Heart right ventricle (tissue), 16 donors: Measurements from ENCODE around the gene SLC31A2. TPM values are rescaled to one million over a fixed set of nuclear protein-coding genes. Genes with fewer than 3 reads are reported as not detected.
"Not testable (repeated sequence)": the region's sequence is repeated elsewhere in the genome, so short reads cannot be mapped to it uniquely, and the experiment has no call there.

Experiments
- ATAC-seq, 8 donors: fragments of 200-7000 bp; cut with Tn5 transposase; one replicate each; pipeline ENCODE4 v1.9.1; 2020; ENCODE audit warnings: mild to moderate bottlenecking in 8 of 8, moderate library complexity in 8 of 8, moderate number of reproducible peaks in 1 of 8
- DNase-seq, 2 donors: peaks; one replicate each; pipeline ENCODE4 v3.0.0-alpha.2; 2020
- H3K27ac ChIP-seq, 10 donors: fragments of 200-600 bp; sonication (generic) in 2 of 10; one replicate each; pipeline versions ENCODE4 v1.5.0 to v1.8.0; 2020 to 2022; ENCODE audit warnings: mild to moderate bottlenecking in 3 of 10
- H3K27me3 ChIP-seq, 7 donors: fragments of 200-600 bp; one replicate each; pipeline ENCODE4 v1.8.0; 2021 to 2022; ENCODE audit warnings: mild to moderate bottlenecking in 2 of 7
- H3K36me3 ChIP-seq, 9 donors: fragments of 200-600 bp; sonication (generic) in 1 of 9; one replicate each; pipeline versions ENCODE4 v1.5.0 to v1.8.0; 2020 to 2022; ENCODE audit warnings: mild to moderate bottlenecking in 2 of 9
- H3K4me1 ChIP-seq, 9 donors: fragments of 200-600 bp; sonication (generic) in 1 of 9; one replicate each; pipeline versions ENCODE4 v1.5.0 to v1.8.0; 2020 to 2022; ENCODE audit warnings: mild to moderate bottlenecking in 4 of 9
- H3K4me3 ChIP-seq, 10 donors: fragments of 200-600 bp; sonication (generic) in 2 of 10; one replicate each; pipeline versions ENCODE4 v1.5.0 to v1.8.0; 2020 to 2022; ENCODE audit warnings: mild to moderate bottlenecking in 7 of 10, moderate library complexity in 2 of 10
- H3K9me3 ChIP-seq, 11 donors: fragments of 200-600 bp in 10 of 11; sonication (generic) in 2 of 11; one replicate each; pipeline versions ENCODE4 v1.5.0 to v1.8.0; 2013 to 2022; ENCODE audit warnings: mild to moderate bottlenecking in 2 of 11, control low read depth in 1 of 11, moderate library complexity in 1 of 11
- CTCF ChIP-seq, 9 donors: fragments of 200-600 bp; sonication (generic) in 2 of 9; IDR thresholded peaks; one replicate each; pipeline versions ENCODE4 v1.5.0 to v1.8.0; 2021 to 2022; ENCODE audit warnings: antibody characterized with exemption in 9 of 9, mild to moderate bottlenecking in 5 of 9, moderate library complexity in 1 of 9
- WGBS, 2 donors: extraction: QIAGEN DNeasy Blood & Tissue Kit; methylation state at CpG; one replicate each; pipeline ENCODE4 v1.1.7; 2013; ENCODE audit warnings: inconsistent platforms in 1 of 2; 5-methylcytosine and 5-hydroxymethylcytosine counted together
- intact Hi-C, 10 donors: fragments of 100-400 bp; cut with DNase I; formaldehyde crosslinking; loops; one replicate each; pipeline versions ENCODE4 v1.11.1 to v1.14.2; 2022
- polyA plus RNA-seq, 2 donors: library from polyadenylated mRNA; stranded (reverse); fragments of 200-250 nt; gene quantifications; one replicate each; pipeline ENCODE4 v1.2.3, GENCODE V29; 2013
- total RNA-seq, 10 donors: library from RNA; stranded (reverse); fragmentation: NEBNext Ultra II Directional in 3 of 10; extraction: Animal tissue kit (Norgen Biotek cat#: 25700) in 3 of 10; gene quantifications; one replicate each; pipeline versions ENCODE4 v1.2.1 to v1.2.4, GENCODE V29; 2021 to 2023
- donor health status: Arrhythmogenic right ventricular cardiomyopathy.
- donor health status: ischemic (EF 13 %, LVEDD 7.1; RV severe dilation, severe dysfunction).
- donor health status: healthy with polysubstance abuse.
- donor health status: DM: no; HTN: yes; CAD: no.
- donor health status: DM: no; HTN: no; CAD: no.
- donor health status: ischemic (EF 25% LVEDD 6.9; RV normal size, moderate dysfunction).
- donor health status: ischemic (EF 25% LVEDD 5.7; RV mildly dilated, moderate dysfunction).
- donor health status: healthy.
- donor health status: DM: yes; HTN: yes; CAD: no.
- donor health status: Ischemic cardiomyopathy.
- donor health status: ischemic (EF 35%, LVEDD 5.7; RV mildly dilated, moderate dysfunction).
- donor health status: nonischemic (EF 11% LVEDD 7.7; RV severe dilation, severe dysfunction).
- donor health status: DM: yes; HTN: yes; CAD: no.
- donor health status: PGD.
- donor health status: ischemic (EF 29% LVEDD 5.4; RV normal size, mild dysfunction).
- donor health status: nonischemic (EF 23%, LVEDD 6.1; RV moderate dilation, normal function).

SLC31A2 gene
- total and polyA plus RNA-seq, 12 donors = 6.8 to 19.3 (median 9.7) TPM

DNA sequence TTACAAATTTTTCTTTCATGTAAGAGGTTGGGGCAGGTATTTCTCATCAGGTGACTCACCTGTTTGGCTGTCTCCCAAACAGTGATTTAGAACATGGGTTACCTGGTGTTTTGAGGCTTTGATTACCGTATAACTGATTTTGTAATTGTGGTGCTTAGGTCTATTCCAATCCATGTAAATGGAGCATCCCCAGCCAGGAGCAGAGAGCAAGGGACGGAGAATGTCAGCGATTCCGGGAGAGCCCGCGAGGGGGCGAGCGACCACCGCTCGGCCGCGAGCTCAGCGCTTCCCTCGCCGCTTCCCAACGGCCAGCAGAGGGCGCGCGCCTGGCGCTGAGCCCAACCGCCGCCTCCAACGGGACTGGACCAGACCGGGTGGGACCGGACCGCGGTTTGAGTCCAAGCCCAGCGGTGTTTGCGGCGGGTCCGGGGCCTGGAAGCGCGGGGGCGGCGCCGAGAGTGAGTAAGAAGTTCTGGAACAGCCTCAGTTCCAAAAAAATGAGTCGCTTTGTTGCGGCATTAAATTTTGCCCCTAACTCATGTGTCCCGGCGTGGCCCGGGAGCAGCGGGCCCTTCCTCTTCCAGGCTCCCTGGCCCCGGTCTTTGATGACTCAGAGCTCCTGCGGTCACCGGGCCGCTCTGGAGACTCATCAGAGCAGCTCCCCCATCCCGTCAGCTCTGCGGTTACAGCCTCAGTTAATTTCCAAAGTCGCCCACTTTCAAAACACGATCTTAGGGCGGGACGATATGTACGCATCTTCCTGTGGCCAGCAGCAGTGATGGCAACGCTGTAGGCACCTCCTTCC, 37.9 kb upstream of the SLC31A2 start:
- H3K27ac ChIP-seq, H3K4me3 ChIP-seq, H3K27me3 ChIP-seq, H3K36me3 ChIP-seq, DNase-seq, H3K9me3 ChIP-seq: not testable (repeated sequence)
- peak; percentile 66 to 90 (median 84) for ATAC-seq
- WGBS, 2 donors = 0% methylated on average over 5 to 9 of the region's 54 CpGs
- H3K4me1 ChIP-seq = peaks cover 0 to 13% (median 0%) of the 10 kb centered on the region in 9 donors
- TF ChIP-seq CTCF (IDR thresholded peaks at IDR 0.05) = peak in 7 of 9 donors; percentile 19 to 57 (median 45)
- intact Hi-C loops = loop anchor here in 3 of 10 donors (5.0 kb wide), 2 partner anchors 191 to 544 kb away; no protein-coding TSS in a partner anchor

DNA sequence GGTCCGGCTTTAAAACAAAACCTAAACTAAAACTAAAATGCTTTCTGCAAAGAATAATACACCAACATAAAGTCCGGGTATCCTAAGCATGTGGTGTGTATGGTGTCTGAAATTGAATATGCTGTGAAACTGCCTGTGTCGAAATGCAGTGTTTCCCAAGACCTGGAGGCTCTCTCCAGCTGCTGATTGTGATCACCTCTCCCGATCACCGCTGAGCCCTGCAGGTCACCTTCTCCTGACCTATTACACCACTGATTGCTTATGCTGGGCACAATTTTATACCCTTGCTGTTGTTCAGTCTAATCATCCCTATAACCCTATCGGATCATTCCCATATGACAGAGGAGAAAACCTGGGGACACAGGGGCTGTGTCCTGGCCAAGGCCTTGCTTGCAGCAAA, 32.0 kb upstream of the SLC31A2 start:
- H3K4me1 ChIP-seq, DNase-seq, H3K27me3 ChIP-seq, H3K27ac ChIP-seq, H3K36me3 ChIP-seq, H3K9me3 ChIP-seq, intact Hi-C loops, H3K4me3 ChIP-seq, ATAC-seq: not testable (repeated sequence)
- no CpG with 5 or more reads among the region's 6 CpGs for WGBS, 2 donors

DNA sequence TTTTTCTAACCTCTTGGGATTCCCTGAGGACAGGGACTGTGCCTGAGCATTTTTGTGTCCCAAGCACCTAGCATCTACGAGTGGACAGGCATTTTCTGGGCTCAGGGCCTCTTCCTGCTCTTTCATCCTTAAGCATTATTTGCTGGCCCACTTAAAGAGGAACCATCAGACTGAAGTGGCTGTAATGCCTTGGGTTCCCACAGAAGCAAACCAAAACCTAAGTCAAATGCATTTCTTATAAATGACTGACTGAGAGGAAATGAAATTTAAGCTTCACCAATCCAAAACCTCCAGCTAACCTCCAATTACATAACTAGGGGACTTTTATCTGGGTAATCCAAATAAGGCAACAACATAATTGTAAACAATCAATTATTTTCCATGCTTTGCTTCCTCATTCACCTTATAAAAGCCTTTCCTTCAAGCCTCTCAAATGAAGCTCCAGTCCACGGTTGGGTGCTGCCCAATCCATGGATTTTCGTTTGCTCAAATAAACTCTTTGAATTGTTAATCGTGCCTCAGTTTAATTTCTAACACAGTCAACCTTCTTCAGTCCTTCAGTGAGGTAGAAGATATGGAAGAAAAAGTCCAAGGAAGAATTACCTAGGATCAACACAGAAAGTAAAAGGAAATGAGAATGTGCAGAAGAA, 25.3 kb upstream of the SLC31A2 start:
- H3K9me3 ChIP-seq = no peaks in the 10 kb centered on the region
- intact Hi-C loops = no loop called here
- TF ChIP-seq CTCF (IDR thresholded peaks at IDR 0.05) = no peak
- H3K4me3 ChIP-seq = no peak overlapping the region
- H3K4me1 ChIP-seq = peaks cover 0 to 9% (median 0%) of the 10 kb centered on the region in 9 donors
- no peak for ATAC-seq
- no peaks in the 10 kb centered on the region for H3K36me3 ChIP-seq
- 76 to 80% methylated on average over 4 of the region's 4 CpGs for WGBS, 2 donors
- no peak for DNase-seq
- H3K27me3 ChIP-seq = peaks cover 0 to 37% (median 9%) of the 10 kb centered on the region in 7 donors
- H3K27ac ChIP-seq = peak overlapping the region in 1 of 10 donors; percentile 58

DNA sequence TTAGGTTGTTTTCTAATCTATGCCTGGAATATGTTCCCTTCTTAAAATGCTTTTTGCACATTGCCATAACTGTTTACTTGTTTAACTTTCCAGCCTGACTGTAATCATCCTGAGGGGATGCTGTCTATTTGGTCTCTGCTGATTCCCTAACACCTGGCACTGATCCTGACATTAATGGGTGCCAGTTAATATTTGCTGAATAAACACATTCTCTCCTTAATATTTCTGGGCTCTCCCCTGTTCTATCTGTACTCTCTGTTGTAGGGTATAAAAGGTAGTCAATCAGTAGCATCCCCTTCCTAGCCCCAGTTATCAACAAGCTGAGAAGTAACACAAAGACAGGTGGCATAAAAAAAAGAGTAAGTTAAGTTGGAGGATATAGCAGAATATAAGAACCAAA, 21.3 kb upstream of the SLC31A2 start:
- Histone ChIP-seq H3K4me1 (peaks cover 0 to 20% (median 0%) of the 10 kb centered on the region in 9 donors), H3K4me3 (no peak overlapping the region), H3K27me3 (peaks cover 0 to 37% (median 13%) of the 10 kb centered on the region in 7 donors), H3K36me3 (no peaks in the 10 kb centered on the region), H3K27ac (no peak overlapping the region), H3K9me3 (no peaks in the 10 kb centered on the region)
- TF ChIP-seq CTCF (IDR thresholded peaks at IDR 0.05) = no peak
- DNase-seq = no peak
- intact Hi-C loops = no loop called here
- ATAC-seq = no peak
